Activated T-helper 1 cell treated with anti-CD3 and anti-CD28 coated beads, Interleukin-12 subunit alpha, Interleukin-12 subunit beta, Interleukin-2, Interleukin-4 antibody, amounts not matched to agents 30 ng/mL and 10 ng/mL and 1 ng/mL, durations not matched to agents 14 hours and 24 hours and 36 hours (primary cell): ENCODE measurements around the gene FOXL1. TPM values are rescaled to one million over a fixed set of nuclear protein-coding genes. Genes with fewer than 3 reads are reported as not detected.

Source experiments
- total RNA-seq: library from RNA; stranded (reverse); gene quantifications from 2 replicates; pipeline ENCODE4 v1.2.3, GENCODE V29; 2022

The FOXL1 gene
- total RNA-seq, 1 donor from 2014 or later = not detected

Other genes with a start within 250 kb of the FOXL1 start
- gene FOXF1, start 68.0 kb upstream of the FOXL1 start, total RNA-seq = not detected in 2 replicates
- 30.6 and 31.8 TPM in 2 replicates for gene MTHFSD, start 23.3 kb upstream of the FOXL1 start, total RNA-seq
- gene FOXC2, start 11.7 kb upstream of the FOXL1 start, total RNA-seq = not detected in 2 replicates